Ramos (cell line): Measurements from ENCODE around the gene GSK3B.

Experiments
- in situ Hi-C: fragments of 300-500 bp; cut with MboI; formaldehyde crosslinking; loops from one replicate; pipeline ENCODE4 v1.14.3; 2022; ENCODE audit warnings: low sequenced_read_pairs; ENCODE audit not compliant: unreplicated experiment

GSK3B gene

DNA sequence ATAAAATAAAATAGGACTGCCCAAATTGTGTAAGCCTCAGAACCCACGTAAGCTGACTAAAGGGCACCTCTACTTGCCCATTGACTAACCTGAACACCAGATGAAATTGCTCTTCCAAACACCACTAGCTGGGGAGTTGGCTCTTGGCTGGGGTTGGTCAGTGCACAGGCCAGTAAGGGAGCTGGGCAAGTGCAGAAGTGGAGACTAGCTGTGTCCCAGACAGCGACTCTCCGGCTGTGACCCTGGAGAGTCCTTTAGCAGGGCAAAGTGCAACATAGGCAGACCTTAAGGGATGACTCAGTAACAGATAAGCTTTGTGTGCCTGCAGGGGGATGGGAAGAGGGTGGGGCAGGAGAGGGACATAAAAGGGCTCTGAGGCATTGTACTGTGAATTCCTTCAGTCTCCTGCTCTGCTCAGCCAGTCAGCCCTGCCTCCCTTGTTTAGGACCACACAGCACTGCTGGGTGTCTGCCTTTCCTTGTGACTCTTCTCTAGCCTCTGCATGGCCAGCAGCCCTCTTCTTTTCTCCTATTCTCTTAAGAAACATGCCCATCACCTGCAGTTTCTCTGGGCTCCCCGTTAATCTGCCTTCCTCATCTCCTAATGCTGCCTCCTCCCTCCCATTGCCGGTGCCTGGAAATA lies 299.2 kb downstream of the GSK3B start:
- in situ Hi-C loops = no loop called here

GRCh38 chr3:119794401-119794800 lies 299.8 kb downstream of the GSK3B start:
- in situ Hi-C loops = no loop called here

DNA sequence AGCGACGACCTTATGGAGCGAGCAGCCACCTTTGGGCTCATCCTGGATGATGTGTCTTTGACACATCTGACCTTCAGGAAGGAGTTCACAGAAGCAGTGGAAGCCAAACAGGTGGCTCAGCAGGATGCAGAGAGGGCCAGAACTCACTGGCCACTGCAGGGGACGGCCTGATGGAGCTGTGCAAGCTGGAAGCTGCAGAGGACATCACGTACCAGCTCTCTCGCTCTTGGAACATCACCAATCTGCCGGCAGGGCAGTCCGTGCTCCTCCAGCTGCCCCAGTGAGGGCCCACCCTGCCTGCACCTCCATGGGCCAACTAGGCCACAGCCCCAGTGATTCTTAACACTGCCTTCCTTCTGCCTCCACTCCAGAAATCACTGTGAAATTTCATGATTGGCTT lies 302.0 kb downstream of the GSK3B start:
- in situ Hi-C loops = no loop called here

- in situ Hi-C loops = no loop called here
These were observed 303.9 kb downstream of the GSK3B start for GRCh38 chr3:119790369-119790768.

- in situ Hi-C loops = no loop called here
These were observed 307.8 kb downstream of the GSK3B start for GRCh38 chr3:119786409-119786808.

DNA sequence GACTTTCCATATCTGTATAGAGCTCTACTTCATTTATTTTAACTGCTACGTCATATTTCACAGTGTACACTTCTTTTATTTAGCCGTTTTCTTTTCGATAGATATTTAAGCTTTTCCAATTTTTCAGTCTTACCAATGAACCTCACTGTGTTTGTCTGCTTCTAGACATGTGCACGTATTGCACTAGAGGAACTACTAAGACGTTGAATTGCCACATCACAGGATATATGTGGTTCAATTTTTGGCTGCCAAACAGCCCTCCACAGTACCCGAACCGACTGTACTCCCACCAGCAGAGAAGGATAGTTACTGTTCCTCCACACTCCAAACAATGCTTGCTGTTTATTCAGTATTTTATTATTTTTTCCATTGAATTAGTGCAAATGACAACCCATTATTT lies 310.4 kb downstream of the GSK3B start:
- in situ Hi-C loops = no loop called here

DNA sequence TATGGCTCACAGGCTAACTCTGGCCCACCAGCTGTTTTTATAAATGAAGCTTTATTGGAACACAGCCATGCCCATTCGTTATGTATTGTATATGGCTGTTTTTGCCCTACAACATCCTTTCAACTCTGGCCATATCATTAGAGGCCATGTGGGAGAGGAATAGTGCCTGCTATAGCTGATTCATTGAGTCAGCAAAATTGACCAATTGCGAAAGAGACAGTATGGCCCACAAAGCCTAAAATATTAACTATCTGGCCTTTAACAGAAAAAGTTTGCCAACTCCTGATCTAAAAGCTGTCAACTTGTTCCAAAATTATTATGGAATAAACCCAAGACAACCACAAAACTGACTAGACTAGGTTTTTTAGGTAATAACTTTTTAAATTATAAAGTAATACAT lies 311.0 kb downstream of the GSK3B start:
- in situ Hi-C loops = no loop called here

- in situ Hi-C loops = no loop called here
These were observed 311.8 kb downstream of the GSK3B start for GRCh38 chr3:119782460-119782859.

GRCh38 chr3:119781330-119782198 lies 312.7 kb downstream of the GSK3B start, which contains the start of gene NR1I2:
Gene NR1I2 (plus strand): TSS chr3:119782101.
- in situ Hi-C loops = no loop called here

GRCh38 chr3:119779731-119780383 lies 314.4 kb downstream of the GSK3B start:
- in situ Hi-C loops = no loop called here

DNA sequence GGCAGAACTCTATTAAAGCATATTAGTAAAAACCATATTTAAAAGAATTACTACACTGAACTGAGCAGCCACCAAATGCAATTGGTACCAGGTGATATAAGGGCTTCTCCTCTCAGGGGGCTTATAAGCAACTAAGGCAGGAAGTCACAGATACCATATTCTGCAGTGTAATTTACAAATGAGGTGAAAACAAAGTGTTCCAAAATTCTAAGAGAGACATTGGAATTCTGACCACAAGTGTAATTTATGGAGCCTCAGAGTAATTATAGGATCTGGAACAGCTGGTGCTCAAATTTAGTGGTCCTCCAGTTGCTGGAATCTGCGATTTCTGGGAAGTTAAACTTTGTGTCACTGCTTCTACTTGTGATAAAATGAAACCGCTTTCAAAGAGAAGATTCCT lies 315.4 kb downstream of the GSK3B start:
- in situ Hi-C loops = no loop called here

DNA sequence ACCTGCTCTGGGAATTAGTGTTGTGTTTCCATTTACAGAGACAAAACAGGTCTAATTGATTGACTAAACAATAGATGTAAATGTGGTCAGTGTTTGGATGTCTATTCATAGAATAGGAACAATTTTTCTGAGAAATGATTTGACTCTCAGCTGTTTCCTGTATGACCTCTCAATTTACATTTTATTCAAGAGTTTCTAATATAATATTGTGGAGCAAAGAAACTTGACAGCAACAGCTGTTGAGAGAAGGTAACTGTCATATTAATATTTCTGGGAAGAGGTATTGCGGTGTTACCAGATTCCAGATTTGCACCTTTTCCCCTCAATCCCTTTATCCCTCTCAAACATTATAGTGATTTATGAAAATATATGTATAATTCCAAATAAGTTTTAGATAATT lies 316.1 kb downstream of the GSK3B start:
- in situ Hi-C loops = no loop called here

DNA sequence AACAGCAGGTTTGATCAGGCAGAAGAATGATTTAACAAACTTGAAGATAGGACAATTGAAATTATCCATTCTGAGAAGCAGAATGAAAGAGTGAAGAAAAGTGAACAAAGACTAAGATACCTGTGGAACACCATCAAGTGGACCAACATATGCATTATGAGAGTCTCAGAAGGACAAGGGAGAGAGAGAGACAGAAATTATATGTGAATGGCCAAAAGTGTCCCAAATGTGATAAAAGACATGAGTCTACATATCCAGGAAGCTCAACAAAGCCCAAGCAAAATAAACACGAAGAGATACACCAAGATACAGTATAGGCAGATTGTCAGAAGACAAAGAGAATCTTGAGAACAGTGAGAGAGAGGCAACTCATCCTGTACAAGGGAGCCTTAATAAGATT lies 317.9 kb downstream of the GSK3B start:
- in situ Hi-C loops = no loop called here

- in situ Hi-C loops = no loop called here
These were observed 319.8 kb downstream of the GSK3B start for GRCh38 chr3:119774444-119774843.
